C4-2B (cell line): ENCODE results near the gene RALGAPA2.

ENCODE experiments used
- ZFX ChIP-seq: fragments of 450-650 bp; IDR thresholded peaks from 2 replicates; pipeline ENCODE4 v1.6.1; 2017
- TF ChIP-seq, protein P1 (sequence below): fragments of 450-650 bp; conservative IDR thresholded peaks from 2 replicates; pipeline ENCODE4 v1.5.1; 2017; ENCODE audit warnings: mild to moderate bottlenecking

DNA sequence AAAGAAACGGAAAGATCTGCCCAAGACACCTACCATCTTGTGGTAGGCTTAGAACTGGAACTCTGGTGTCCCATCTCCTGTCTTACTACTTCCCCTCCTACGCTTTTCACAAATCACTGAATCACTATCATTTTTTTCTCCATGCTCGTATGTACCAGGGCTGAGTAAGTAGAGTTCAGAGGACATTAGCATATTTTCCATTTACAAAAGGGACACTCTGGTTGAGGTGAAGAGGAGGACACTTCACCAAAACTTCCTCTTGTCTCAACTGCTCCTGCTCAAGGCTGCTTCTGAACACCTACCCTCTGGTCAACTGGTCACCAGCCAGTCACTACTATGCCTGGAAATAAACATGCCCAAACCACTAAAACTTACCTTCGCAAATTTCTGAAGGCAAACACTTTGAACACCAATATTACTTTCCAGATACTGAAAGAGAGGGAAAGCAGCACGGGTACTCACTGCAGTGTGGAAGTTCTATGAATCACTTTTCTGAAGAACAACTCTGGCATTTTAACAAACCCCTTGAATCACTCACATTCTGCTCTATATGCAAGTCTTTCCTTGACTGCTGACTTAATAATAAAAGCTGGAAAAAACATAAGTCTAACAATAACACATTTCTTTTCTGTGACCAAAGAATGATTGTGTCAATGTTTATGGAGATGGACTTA lies 221.2 kb downstream of the RALGAPA2 start:
- TF ChIP-seq, protein P1, sequence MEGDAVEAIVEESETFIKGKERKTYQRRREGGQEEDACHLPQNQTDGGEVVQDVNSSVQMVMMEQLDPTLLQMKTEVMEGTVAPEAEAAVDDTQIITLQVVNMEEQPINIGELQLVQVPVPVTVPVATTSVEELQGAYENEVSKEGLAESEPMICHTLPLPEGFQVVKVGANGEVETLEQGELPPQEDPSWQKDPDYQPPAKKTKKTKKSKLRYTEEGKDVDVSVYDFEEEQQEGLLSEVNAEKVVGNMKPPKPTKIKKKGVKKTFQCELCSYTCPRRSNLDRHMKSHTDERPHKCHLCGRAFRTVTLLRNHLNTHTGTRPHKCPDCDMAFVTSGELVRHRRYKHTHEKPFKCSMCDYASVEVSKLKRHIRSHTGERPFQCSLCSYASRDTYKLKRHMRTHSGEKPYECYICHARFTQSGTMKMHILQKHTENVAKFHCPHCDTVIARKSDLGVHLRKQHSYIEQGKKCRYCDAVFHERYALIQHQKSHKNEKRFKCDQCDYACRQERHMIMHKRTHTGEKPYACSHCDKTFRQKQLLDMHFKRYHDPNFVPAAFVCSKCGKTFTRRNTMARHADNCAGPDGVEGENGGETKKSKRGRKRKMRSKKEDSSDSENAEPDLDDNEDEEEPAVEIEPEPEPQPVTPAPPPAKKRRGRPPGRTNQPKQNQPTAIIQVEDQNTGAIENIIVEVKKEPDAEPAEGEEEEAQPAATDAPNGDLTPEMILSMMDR, result no peak
- TF ChIP-seq ZFX, result no peak
